Psoas muscle (tissue), 8 donors: ENCODE measurements around the gene FAM156B. TPM values are rescaled to one million over a fixed set of nuclear protein-coding genes. Genes with fewer than 3 reads are reported as not detected.
"Not testable (repeated sequence)": the region's sequence is repeated elsewhere in the genome, so short reads cannot be mapped to it uniquely, and the experiment has no call there.

Source experiments
- ATAC-seq, 4 donors: fragments of 200-7000 bp; cut with Tn5 transposase; one replicate each; pipeline ENCODE4 v1.9.1; 2020; ENCODE audit warnings: moderate library complexity in 3 of 4, mild to moderate bottlenecking in 2 of 4
- DNase-seq, 2 donors: peaks; one replicate each; pipeline ENCODE4 v3.0.0-alpha.2; 2020
- H3K27ac ChIP-seq: fragments of 200-600 bp; one replicate; pipeline ENCODE4 v1.8.0; 2022
- H3K27me3 ChIP-seq, 3 donors: fragments of 200-600 bp in 1 of 3; one replicate each; pipeline versions ENCODE4 v1.6.1 to v1.8.0; 2013 to 2022; ENCODE audit warnings: low read length in 2 of 3, mild to moderate bottlenecking in 2 of 3, moderate library complexity in 1 of 3; ENCODE audit not compliant: insufficient read depth in 3 of 3
- H3K36me3 ChIP-seq, 2 donors: fragments of 200-600 bp in 1 of 2; one replicate each; pipeline versions ENCODE4 v1.6.1 to v1.8.0; 2013 to 2022; ENCODE audit warnings: low read depth in 1 of 2, mild to moderate bottlenecking in 1 of 2, moderate library complexity in 1 of 2; ENCODE audit not compliant: insufficient read depth in 1 of 2
- H3K4me1 ChIP-seq: fragments of 200-600 bp; one replicate; pipeline ENCODE4 v1.8.0; 2022
- H3K4me3 ChIP-seq: fragments of 200-600 bp; one replicate; pipeline ENCODE4 v1.8.0; 2022; ENCODE audit warnings: mild to moderate bottlenecking
- H3K9me3 ChIP-seq: fragments of 200-600 bp; one replicate; pipeline ENCODE4 v1.8.0; 2022
- CTCF ChIP-seq: fragments of 200-600 bp; IDR thresholded peaks from one replicate; pipeline ENCODE4 v1.8.0; 2022; ENCODE audit warnings: antibody characterized with exemption
- WGBS, 3 donors: extraction: QIAGEN DNeasy Blood & Tissue Kit; methylation state at CpG; one replicate each; pipeline versions ENCODE4 v1.1.6 to v1.1.7; 2013; 5-methylcytosine and 5-hydroxymethylcytosine counted together
- intact Hi-C, 2 donors: fragments of 100-400 bp; cut with DNase I; formaldehyde crosslinking; loops; one replicate each; pipeline versions ENCODE4 v1.11.0 to v1.14.2; 2022
- polyA plus RNA-seq, 3 donors: library from polyadenylated mRNA; stranded (reverse); fragments of 200-250 nt; gene quantifications; one replicate each; pipeline ENCODE4 v1.2.3, GENCODE V29; 2013
- total RNA-seq, 4 donors: library from RNA; stranded (reverse); fragmentation: NEBNext Ultra II Directional in 2 of 4; extraction: Animal tissue kit (Norgen Biotek cat#: 25700) in 2 of 4; gene quantifications; one replicate each; pipeline versions ENCODE4 v1.2.1 to v1.2.4, GENCODE V29; 2021 to 2023
- donor health status: healthy with polysubstance abuse.
- donor health status: DM: no; HTN: no; CAD: no; lungs with moderate emphysema.
- donor health status: Bipolar disorder and iron deficiency.
- donor health status: healthy.
- donor health status: DM: yes; HTN: yes; CAD: no.
- donor health status: DM: no; HTN: no; CAD: no.
- donor health status: DM: no; HTN: no; CAD: no.
- donor health status: DM: yes; HTN: yes; CAD: no.

Gene FAM156B
- total and polyA plus RNA-seq, 7 donors: 1.1 to 5.4 (median 2.6) TPM

- H3K27me3 ChIP-seq, H3K4me3 ChIP-seq, H3K36me3 ChIP-seq, ATAC-seq, H3K27ac ChIP-seq, DNase-seq, H3K4me1 ChIP-seq, H3K9me3 ChIP-seq, intact Hi-C loops: not testable (repeated sequence)
- no CpG with 5 or more reads among the region's 10 CpGs for WGBS, 3 donors
Measured at GRCh38 chrX:52905531-52905930, 8.4 kb downstream of the FAM156B start.

DNA sequence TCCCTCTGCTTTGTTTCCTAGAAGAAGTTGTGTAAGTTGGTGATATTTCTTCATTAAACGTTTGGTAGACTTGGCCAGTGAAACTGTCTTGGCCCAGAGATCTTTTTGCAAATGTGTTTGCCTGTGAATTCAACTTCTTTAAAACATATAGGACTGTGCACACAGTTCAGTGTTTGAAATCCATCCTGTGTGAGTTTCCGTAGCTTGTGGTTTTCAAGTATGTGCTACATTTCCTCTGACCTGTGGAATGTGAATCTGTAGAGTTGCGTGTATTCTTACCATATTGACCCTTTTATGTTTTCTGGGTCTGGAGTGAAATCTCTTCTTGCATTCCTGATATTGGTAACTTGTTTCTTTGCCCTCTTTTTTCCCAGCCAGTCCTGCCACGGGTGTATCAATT is 8.9 kb downstream of the FAM156B start:
- intact Hi-C loops, ATAC-seq, H3K27ac ChIP-seq, H3K4me3 ChIP-seq, H3K9me3 ChIP-seq, H3K27me3 ChIP-seq, DNase-seq, H3K36me3 ChIP-seq, H3K4me1 ChIP-seq: not testable (repeated sequence)
- WGBS, 3 donors: no CpG with 5 or more reads among the region's 4 CpGs

- ATAC-seq: peak in 2 of 4 donors; percentile 47 to 58
- intact Hi-C loops, H3K27me3 ChIP-seq, H3K4me1 ChIP-seq, H3K36me3 ChIP-seq, DNase-seq, H3K9me3 ChIP-seq, H3K4me3 ChIP-seq, H3K27ac ChIP-seq: not testable (repeated sequence)
- WGBS, 3 donors: no CpG with 5 or more reads among the region's 17 CpGs
Measured at GRCh38 chrX:52907137-52907536, 10.0 kb downstream of the FAM156B start.

GRCh38 chrX:52907900-52908299 is 10.8 kb downstream of the FAM156B start:
- H3K4me1 ChIP-seq, H3K36me3 ChIP-seq, H3K27me3 ChIP-seq, H3K9me3 ChIP-seq, intact Hi-C loops, H3K27ac ChIP-seq, DNase-seq, H3K4me3 ChIP-seq: not testable (repeated sequence)
- peak in 3 of 4 donors; percentile 27 to 91 (median 55) for ATAC-seq
- no CpG with 5 or more reads among the region's 17 CpGs for WGBS, 3 donors

DNA sequence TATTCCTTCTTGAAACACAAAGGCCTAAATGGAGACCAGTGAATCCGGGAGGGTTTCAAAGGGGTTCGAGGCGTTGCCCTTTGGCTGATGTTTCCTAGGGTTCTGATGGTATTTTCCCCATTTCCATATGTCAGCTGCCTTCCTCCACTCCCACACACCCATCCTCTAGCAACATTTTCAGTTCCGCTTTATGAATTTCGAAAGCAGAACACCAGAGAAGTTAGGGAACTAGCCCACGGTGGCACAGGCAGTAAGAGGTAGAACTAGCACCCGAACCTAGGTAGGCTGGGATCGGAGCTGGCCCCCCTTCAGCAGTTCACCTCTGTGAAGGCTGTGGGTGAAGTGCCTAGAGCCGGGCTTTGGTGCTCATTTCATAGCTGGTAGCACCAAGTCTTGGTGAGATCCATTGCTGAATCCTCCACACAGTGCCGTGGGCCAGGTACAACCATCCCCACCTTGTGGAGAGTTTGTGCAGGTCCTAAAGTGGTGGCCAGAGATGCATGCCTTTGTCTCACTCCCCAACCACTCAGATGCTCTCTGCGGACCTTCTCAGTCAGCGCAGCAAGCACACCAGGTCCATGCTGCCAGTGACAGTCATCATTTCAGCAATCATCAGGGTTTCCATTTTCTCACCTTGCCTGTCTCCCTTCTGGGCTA is 12.3 kb downstream of the FAM156B start:
- H3K27me3 ChIP-seq, DNase-seq, ATAC-seq, H3K9me3 ChIP-seq, H3K36me3 ChIP-seq, H3K4me1 ChIP-seq, intact Hi-C loops, H3K27ac ChIP-seq, H3K4me3 ChIP-seq: not testable (repeated sequence)
- no CpG with 5 or more reads among the region's 12 CpGs for WGBS, 3 donors

DNA sequence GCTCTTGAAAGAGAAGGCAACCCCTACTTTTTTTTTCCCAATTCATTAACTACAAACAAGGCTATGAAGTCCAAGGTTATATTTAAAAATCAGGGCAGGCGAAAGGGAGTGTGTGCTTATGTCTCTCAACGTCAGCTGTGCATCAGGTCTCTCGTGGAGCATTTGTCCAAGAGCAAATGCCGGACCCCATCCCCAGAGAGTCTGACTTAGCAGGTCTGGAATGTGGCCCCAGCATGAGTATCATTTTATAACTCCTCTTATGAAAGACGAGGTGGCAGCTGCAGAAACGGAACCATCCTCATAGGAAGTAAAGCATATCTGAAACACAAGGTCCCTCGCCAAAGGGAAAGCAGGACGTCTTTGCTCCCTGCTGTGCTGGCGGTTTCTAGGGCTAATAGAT is 16.6 kb downstream of the FAM156B start:
- H3K9me3 ChIP-seq, H3K4me1 ChIP-seq, H3K36me3 ChIP-seq, intact Hi-C loops, H3K27me3 ChIP-seq, H3K4me3 ChIP-seq, DNase-seq, H3K27ac ChIP-seq: not testable (repeated sequence)
- peak; percentile 59 to 82 (median 68) for ATAC-seq
- WGBS, 3 donors: no CpG with 5 or more reads among the region's 9 CpGs

DNA sequence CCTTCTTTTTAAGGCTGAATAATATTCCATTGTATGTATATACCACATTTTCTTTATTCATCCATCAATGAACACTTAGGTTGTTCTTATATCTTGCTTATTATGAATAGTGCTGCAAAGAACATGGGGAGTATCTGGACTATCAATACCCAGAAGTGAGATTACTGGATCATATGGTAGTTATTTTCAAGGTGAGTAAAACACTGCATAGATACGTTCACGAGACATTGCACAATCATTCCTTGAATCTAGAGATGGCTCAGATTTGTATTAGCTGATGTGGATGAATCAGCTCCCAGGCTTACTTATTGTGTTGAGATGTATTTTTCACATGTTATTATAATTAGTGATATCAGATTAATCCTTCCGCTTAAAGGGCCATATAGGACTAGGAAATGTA is 17.6 kb downstream of the FAM156B start:
- intact Hi-C loops, ATAC-seq, H3K27ac ChIP-seq, DNase-seq, H3K9me3 ChIP-seq, H3K4me3 ChIP-seq, H3K27me3 ChIP-seq, H3K36me3 ChIP-seq, H3K4me1 ChIP-seq: not testable (repeated sequence)
- no CpG with 5 or more reads among the region's 3 CpGs for WGBS, 3 donors

DNA sequence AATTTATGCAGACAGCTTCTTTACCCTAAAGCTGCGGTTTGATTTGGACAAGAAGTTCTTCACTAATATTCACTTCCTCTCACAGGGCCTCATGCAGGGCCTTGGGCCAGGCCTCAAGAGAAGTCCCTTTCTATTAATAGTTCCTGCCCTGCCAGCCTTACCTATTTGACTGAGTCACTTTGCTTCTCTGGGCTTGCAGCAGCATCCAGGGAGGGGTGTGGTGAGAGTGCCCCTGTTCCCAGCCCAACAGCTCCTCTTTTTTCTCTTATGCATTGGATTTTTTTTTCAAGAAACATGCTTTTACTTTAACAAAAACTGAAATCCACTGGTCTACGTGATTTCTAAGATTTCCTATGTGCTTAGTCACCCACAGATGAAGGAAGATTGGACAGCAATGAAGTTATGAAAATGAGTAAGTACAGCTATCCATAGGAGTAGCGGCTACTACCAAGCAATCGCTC is 26.7 kb downstream of the FAM156B start:
- Histone ChIP-seq H3K4me1 (peaks cover 13% of the 10 kb centered on the region), H3K36me3 (no peaks in the 10 kb centered on the region), H3K27me3 (no peaks in the 10 kb centered on the region), H3K4me3 (peak overlapping the region; percentile 31), H3K9me3 (no peaks in the 10 kb centered on the region), H3K27ac (peak overlapping the region; percentile 94)
- intact Hi-C loops: no loop called here
- ATAC-seq (peak; percentile 61 to 73 (median 70)), DNase-seq (peak; percentile 23 to 64)
- no peak for TF ChIP-seq CTCF
- WGBS, 3 donors: 46 to 50% (median 46%) methylated on average over 4 of the region's 4 CpGs

- intact Hi-C loops: not testable (repeated sequence)
Measured at GRCh38 chrX:52930214-52930613, 33.1 kb downstream of the FAM156B start.

More at GRCh38 chrX:52930214-52930613, 33.1 kb downstream of the FAM156B start:
- ATAC-seq, H3K9me3 ChIP-seq, H3K27me3 ChIP-seq, DNase-seq, H3K27ac ChIP-seq, H3K36me3 ChIP-seq, H3K4me3 ChIP-seq, H3K4me1 ChIP-seq: not testable (repeated sequence)
- 74 to 94% (median 90%) methylated on average over 6 of the region's 6 CpGs for WGBS, 3 donors
